ENCODE data around the gene TAOK2. TPM values are rescaled to one million over a fixed set of nuclear protein-coding genes. Genes with fewer than 3 reads are reported as not detected.
"Not testable (repeated sequence)": the region's sequence is repeated elsewhere in the genome, so short reads cannot be mapped to it uniquely, and the experiment has no call there.

The TAOK2 gene
- total and polyA plus RNA-seq, 9 donors, result 28.0 to 43.3 (median 37.8) TPM

DNA sequence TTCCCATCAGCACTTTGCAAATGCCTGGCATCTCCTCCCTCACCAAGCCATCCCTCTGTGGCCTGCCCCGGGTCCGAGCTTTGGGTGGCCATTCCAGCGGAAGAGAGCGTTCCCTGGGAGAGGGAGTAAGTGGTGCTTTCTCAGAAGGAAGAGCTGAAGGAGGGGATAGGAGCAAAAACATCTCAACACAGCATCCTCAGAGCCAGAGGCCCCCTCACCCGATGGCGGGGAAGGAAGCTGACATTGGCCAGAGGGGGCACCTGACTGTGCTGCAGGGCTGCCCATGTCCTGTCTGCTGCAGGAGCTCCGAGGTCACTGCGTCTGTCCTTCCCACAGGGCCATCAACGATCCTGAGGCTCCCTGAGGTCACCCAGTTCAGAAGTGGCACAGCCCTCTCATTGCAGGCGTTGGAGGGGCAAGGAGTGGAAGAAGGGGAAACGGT, 57.8 kb downstream of the TAOK2 start:
- Histone ChIP-seq H3K9me3 (replicated peaks; ENCODE audit: control insufficient read depth, low read depth, low read length) (no peaks in the 10 kb centered on the region), H3K4me1 (ENCODE audit: control insufficient read depth, insufficient read depth, low read length) (peaks cover 28% of the 10 kb centered on the region), H3K27ac (ENCODE audit: low read length) (no peak overlapping the region), H3K27me3 (ENCODE audit: control insufficient read depth, insufficient read depth, low read length) (peaks cover 66% of the 10 kb centered on the region), H3K36me3 (ENCODE audit: control insufficient read depth, insufficient read depth, low read length) (no peaks in the 10 kb centered on the region), H3K4me3 (ENCODE audit: low read length) (no peak overlapping the region)
- WGBS (ENCODE audit: insufficient coverage), result 10% methylated on average over 2 of the region's 11 CpGs
- no peak for DNase-seq

- Histone ChIP-seq H3K4me1 (ENCODE audit: control insufficient read depth, insufficient read depth, low read length) (peaks cover 28% of the 10 kb centered on the region), H3K9me3 (replicated peaks; ENCODE audit: control insufficient read depth, low read depth, low read length) (no peaks in the 10 kb centered on the region), H3K4me3 (ENCODE audit: low read length) (no peak overlapping the region), H3K27ac (ENCODE audit: low read length) (no peak overlapping the region), H3K27me3 (ENCODE audit: control insufficient read depth, insufficient read depth, low read length) (peaks cover 64% of the 10 kb centered on the region), H3K36me3 (ENCODE audit: control insufficient read depth, insufficient read depth, low read length) (no peaks in the 10 kb centered on the region)
- 7% methylated on average over 5 of the region's 12 CpGs for WGBS (ENCODE audit: insufficient coverage)
- DNase-seq, result peak; percentile 49
Measured at GRCh38 chr16:30032083-30032819, 58.6 kb downstream of the TAOK2 start.

GRCh38 chr16:30033270-30033669, 59.6 kb downstream of the TAOK2 start:
- WGBS (ENCODE audit: insufficient coverage), result 76% methylated on average over 6 of the region's 7 CpGs
- Histone ChIP-seq H3K27me3 (ENCODE audit: control insufficient read depth, insufficient read depth, low read length) (peaks cover 55% of the 10 kb centered on the region), H3K4me1 (ENCODE audit: control insufficient read depth, insufficient read depth, low read length) (peaks cover 22% of the 10 kb centered on the region), H3K4me3 (ENCODE audit: low read length) (no peak overlapping the region), H3K27ac (ENCODE audit: low read length) (no peak overlapping the region), H3K36me3 (ENCODE audit: control insufficient read depth, insufficient read depth, low read length) (no peaks in the 10 kb centered on the region), H3K9me3 (replicated peaks; ENCODE audit: control insufficient read depth, low read depth, low read length) (no peaks in the 10 kb centered on the region)
- no peak for DNase-seq

- Histone ChIP-seq H3K36me3 (ENCODE audit: control insufficient read depth, insufficient read depth, low read length) (no peaks in the 10 kb centered on the region), H3K4me1 (ENCODE audit: control insufficient read depth, insufficient read depth, low read length) (no peaks in the 10 kb centered on the region), H3K27me3 (ENCODE audit: control insufficient read depth, insufficient read depth, low read length) (peaks cover 5% of the 10 kb centered on the region), H3K9me3 (replicated peaks; ENCODE audit: control insufficient read depth, low read depth, low read length) (no peaks in the 10 kb centered on the region), H3K27ac (ENCODE audit: low read length) (no peak overlapping the region), H3K4me3 (ENCODE audit: low read length) (no peak overlapping the region)
- DNase-seq, result no peak
- 84% methylated on average over 5 of the region's 5 CpGs for WGBS (ENCODE audit: insufficient coverage)
Measured at GRCh38 chr16:30040221-30040620, 66.6 kb downstream of the TAOK2 start.

- 100% methylated on average over 1 of the region's 5 CpGs for WGBS (ENCODE audit: insufficient coverage)
- not testable (repeated sequence) for H3K4me1 ChIP-seq (ENCODE audit: control insufficient read depth, insufficient read depth, low read length); H3K9me3 ChIP-seq (replicated peaks; ENCODE audit: control insufficient read depth, low read depth, low read length); H3K36me3 ChIP-seq (ENCODE audit: control insufficient read depth, insufficient read depth, low read length); H3K27ac ChIP-seq (ENCODE audit: low read length); H3K4me3 ChIP-seq (ENCODE audit: low read length); DNase-seq; H3K27me3 ChIP-seq (ENCODE audit: control insufficient read depth, insufficient read depth, low read length)
Measured at GRCh38 chr16:30040690-30041089, 67.0 kb downstream of the TAOK2 start.

DNA sequence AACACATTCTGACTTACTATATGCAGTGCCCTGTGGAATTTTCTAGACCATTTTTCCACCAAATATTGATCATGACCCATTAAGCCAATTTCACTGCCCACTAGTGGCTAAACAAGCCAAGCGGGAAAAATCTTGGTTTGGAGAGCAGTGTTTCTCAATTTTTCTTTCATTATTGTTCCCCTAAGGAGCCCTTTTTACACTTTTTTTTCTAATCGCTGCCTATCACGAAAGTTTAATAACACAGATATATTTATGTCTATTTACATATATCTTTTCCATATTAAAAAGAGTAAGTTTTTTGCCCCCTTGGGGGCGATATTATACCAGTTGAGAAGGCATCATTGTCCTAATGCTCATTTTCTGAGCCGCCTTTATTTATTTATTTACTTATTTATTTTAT, 68.2 kb downstream of the TAOK2 start:
- Histone ChIP-seq H3K36me3 (ENCODE audit: control insufficient read depth, insufficient read depth, low read length) (no peaks in the 10 kb centered on the region), H3K4me1 (ENCODE audit: control insufficient read depth, insufficient read depth, low read length) (no peaks in the 10 kb centered on the region)
- peak; percentile 63 for DNase-seq

More for the DNA sequence above, 68.2 kb downstream of the TAOK2 start:
- H3K27me3 ChIP-seq (ENCODE audit: control insufficient read depth, insufficient read depth, low read length), result no peaks in the 10 kb centered on the region
- no CpG with 5 or more reads among the region's 5 CpGs for WGBS (ENCODE audit: insufficient coverage)
- no peak overlapping the region for H3K27ac ChIP-seq (ENCODE audit: low read length)
- H3K9me3 ChIP-seq (replicated peaks; ENCODE audit: control insufficient read depth, low read depth, low read length), result no peaks in the 10 kb centered on the region
- H3K4me3 ChIP-seq (ENCODE audit: low read length), result no peak overlapping the region

Other genes starting within 250 kb of the TAOK2 start
- 0.18 TPM for gene C16orf54, start 227.9 kb upstream of the TAOK2 start, total RNA-seq
- gene C16orf54, start 227.9 kb upstream of the TAOK2 start, polyA plus RNA-seq (ENCODE audit: insufficient read depth in 1 of 8, insufficient read length in 8 of 8, low replicate concordance in 1 of 8), result under 1 TPM; 0.15 to 0.35 (median 0.27) TPM
- gene ZG16, start 195.6 kb upstream of the TAOK2 start, total RNA-seq, result not detected
- gene ZG16, start 195.6 kb upstream of the TAOK2 start, polyA plus RNA-seq (ENCODE audit: insufficient read depth in 1 of 8, insufficient read length in 8 of 8, low replicate concordance in 1 of 8), result under 1 TPM in 2 of 8 donors, not detected in 6; 0.05 to 0.13 TPM
- gene KIF22, start 183.1 kb upstream of the TAOK2 start, total RNA-seq, result 26.2 TPM
- gene KIF22, start 183.1 kb upstream of the TAOK2 start, polyA plus RNA-seq (ENCODE audit: insufficient read depth in 1 of 8, insufficient read length in 8 of 8, low replicate concordance in 1 of 8), result 10 to 100 TPM; 29.2 to 43.0 (median 39.6) TPM
- gene MAZ, start 167.3 kb upstream of the TAOK2 start, total RNA-seq, result 121 TPM
- 100 to 1,000 TPM; 236 to 314 (median 273) TPM for gene MAZ, start 167.3 kb upstream of the TAOK2 start, polyA plus RNA-seq (ENCODE audit: insufficient read depth in 1 of 8, insufficient read length in 8 of 8, low replicate concordance in 1 of 8)
- 8.3 TPM for gene PRRT2, start 161.7 kb upstream of the TAOK2 start, total RNA-seq
- gene PRRT2, start 161.7 kb upstream of the TAOK2 start, polyA plus RNA-seq (ENCODE audit: insufficient read depth in 1 of 8, insufficient read length in 8 of 8, low replicate concordance in 1 of 8), result 10 to 100 TPM; 11.9 to 28.5 (median 18.3) TPM
- gene PAGR1, start 157.7 kb upstream of the TAOK2 start, total RNA-seq, result 31.3 TPM
- 10 to 100 TPM; 28.7 to 46.4 (median 33.5) TPM for gene PAGR1, start 157.7 kb upstream of the TAOK2 start, polyA plus RNA-seq (ENCODE audit: insufficient read depth in 1 of 8, insufficient read length in 8 of 8, low replicate concordance in 1 of 8)
- 21.5 TPM for gene MVP, start 153.4 kb upstream of the TAOK2 start, total RNA-seq
- 10 to 100 TPM; 14.5 to 30.0 (median 19.5) TPM for gene MVP, start 153.4 kb upstream of the TAOK2 start, polyA plus RNA-seq (ENCODE audit: insufficient read depth in 1 of 8, insufficient read length in 8 of 8, low replicate concordance in 1 of 8)
- gene CDIPT, start 110.6 kb upstream of the TAOK2 start, total RNA-seq, result 29.0 TPM
- gene CDIPT, start 110.6 kb upstream of the TAOK2 start, polyA plus RNA-seq (ENCODE audit: insufficient read depth in 1 of 8, insufficient read length in 8 of 8, low replicate concordance in 1 of 8), result 10 to 100 TPM; 36.2 to 52.8 (median 44.2) TPM
- 1.1 TPM for gene SEZ6L2, start 74.3 kb upstream of the TAOK2 start, total RNA-seq
- gene SEZ6L2, start 74.3 kb upstream of the TAOK2 start, polyA plus RNA-seq (ENCODE audit: insufficient read depth in 1 of 8, insufficient read length in 8 of 8, low replicate concordance in 1 of 8), result 1 to 10 TPM; 2.2 to 8.4 (median 3.2) TPM
- 0.09 TPM for gene ASPHD1, start 73.4 kb upstream of the TAOK2 start, total RNA-seq
- gene ASPHD1, start 73.4 kb upstream of the TAOK2 start, polyA plus RNA-seq (ENCODE audit: insufficient read depth in 1 of 8, insufficient read length in 8 of 8, low replicate concordance in 1 of 8), result 1 to 10 TPM in 2 of 8 donors, under 1 TPM in 6; 0.36 to 1.6 (median 0.63) TPM
- 4.3 TPM for gene KCTD13, start 47.6 kb upstream of the TAOK2 start, total RNA-seq
- 10 to 100 TPM in 6 of 8 donors, 1 to 10 TPM in 2; 8.5 to 18.8 (median 12.2) TPM for gene KCTD13, start 47.6 kb upstream of the TAOK2 start, polyA plus RNA-seq (ENCODE audit: insufficient read depth in 1 of 8, insufficient read length in 8 of 8, low replicate concordance in 1 of 8)
- 49.5 TPM for gene TMEM219, start 11.8 kb upstream of the TAOK2 start, total RNA-seq
- 10 to 100 TPM; 53.8 to 73.8 (median 62.0) TPM for gene TMEM219, start 11.8 kb upstream of the TAOK2 start, polyA plus RNA-seq (ENCODE audit: insufficient read depth in 1 of 8, insufficient read length in 8 of 8, low replicate concordance in 1 of 8)
- 10.5 TPM for gene HIRIP3, start 21.7 kb downstream of the TAOK2 start, total RNA-seq
- gene HIRIP3, start 21.7 kb downstream of the TAOK2 start, polyA plus RNA-seq (ENCODE audit: insufficient read depth in 1 of 8, insufficient read length in 8 of 8, low replicate concordance in 1 of 8), result 10 to 100 TPM; 14.5 to 18.5 (median 17.1) TPM
- 32.9 TPM for gene INO80E, start 22.4 kb downstream of the TAOK2 start, total RNA-seq
- gene INO80E, start 22.4 kb downstream of the TAOK2 start, polyA plus RNA-seq (ENCODE audit: insufficient read depth in 1 of 8, insufficient read length in 8 of 8, low replicate concordance in 1 of 8), result 10 to 100 TPM; 29.5 to 41.8 (median 36.5) TPM
- gene DOC2A, start 37.2 kb downstream of the TAOK2 start, total RNA-seq, result 0.22 TPM
- gene DOC2A, start 37.2 kb downstream of the TAOK2 start, polyA plus RNA-seq (ENCODE audit: insufficient read depth in 1 of 8, insufficient read length in 8 of 8, low replicate concordance in 1 of 8), result 1 to 10 TPM in 4 of 8 donors, under 1 TPM in 4; 0.66 to 1.8 (median 0.96) TPM
- not detected for gene C16orf92, start 49.3 kb downstream of the TAOK2 start, total RNA-seq
- gene C16orf92, start 49.3 kb downstream of the TAOK2 start, polyA plus RNA-seq (ENCODE audit: insufficient read depth in 1 of 8, insufficient read length in 8 of 8, low replicate concordance in 1 of 8), result not detected
- gene TLCD3B, start 57.4 kb downstream of the TAOK2 start, total RNA-seq, result 0.40 TPM
- 1 to 10 TPM in 1 of 8 donors, under 1 TPM in 7; 0.25 to 1.7 (median 0.72) TPM for gene TLCD3B, start 57.4 kb downstream of the TAOK2 start, polyA plus RNA-seq (ENCODE audit: insufficient read depth in 1 of 8, insufficient read length in 8 of 8, low replicate concordance in 1 of 8)
- gene ALDOA, start 91.9 kb downstream of the TAOK2 start, total RNA-seq, result 1,578 TPM
- gene ALDOA, start 91.9 kb downstream of the TAOK2 start, polyA plus RNA-seq (ENCODE audit: insufficient read depth in 1 of 8, insufficient read length in 8 of 8, low replicate concordance in 1 of 8), result 1,000 to 10,000 TPM; 1,252 to 2,647 (median 2,103) TPM
- gene PPP4C, start 102.1 kb downstream of the TAOK2 start, total RNA-seq, result 39.4 TPM
- 10 to 100 TPM; 64.6 to 77.4 (median 70.4) TPM for gene PPP4C, start 102.1 kb downstream of the TAOK2 start, polyA plus RNA-seq (ENCODE audit: insufficient read depth in 1 of 8, insufficient read length in 8 of 8, low replicate concordance in 1 of 8)
- gene TBX6, start 118.1 kb downstream of the TAOK2 start, total RNA-seq, result 0.31 TPM
- gene TBX6, start 118.1 kb downstream of the TAOK2 start, polyA plus RNA-seq (ENCODE audit: insufficient read depth in 1 of 8, insufficient read length in 8 of 8, low replicate concordance in 1 of 8), result 1 to 10 TPM in 3 of 8 donors, under 1 TPM in 5; 0.18 to 1.3 (median 0.54) TPM
- 13.9 TPM for gene YPEL3, start 122.3 kb downstream of the TAOK2 start, total RNA-seq
- gene YPEL3, start 122.3 kb downstream of the TAOK2 start, polyA plus RNA-seq (ENCODE audit: insufficient read depth in 1 of 8, insufficient read length in 8 of 8, low replicate concordance in 1 of 8), result 10 to 100 TPM; 22.3 to 45.8 (median 28.3) TPM
- gene GDPD3, start 139.7 kb downstream of the TAOK2 start, total RNA-seq, result 3.3 TPM
- 1 to 10 TPM; 5.0 to 8.7 (median 6.1) TPM for gene GDPD3, start 139.7 kb downstream of the TAOK2 start, polyA plus RNA-seq (ENCODE audit: insufficient read depth in 1 of 8, insufficient read length in 8 of 8, low replicate concordance in 1 of 8)
- 14.9 TPM for gene MAPK3, start 149.4 kb downstream of the TAOK2 start, total RNA-seq
- 10 to 100 TPM; 39.4 to 60.0 (median 43.1) TPM for gene MAPK3, start 149.4 kb downstream of the TAOK2 start, polyA plus RNA-seq (ENCODE audit: insufficient read depth in 1 of 8, insufficient read length in 8 of 8, low replicate concordance in 1 of 8)
- gene CORO1A, start 209.7 kb downstream of the TAOK2 start, total RNA-seq, result 4.7 TPM
- gene CORO1A, start 209.7 kb downstream of the TAOK2 start, polyA plus RNA-seq (ENCODE audit: insufficient read depth in 1 of 8, insufficient read length in 8 of 8, low replicate concordance in 1 of 8), result 10 to 100 TPM; 14.1 to 28.0 (median 20.5) TPM
- 81.7 TPM for gene BOLA2B, start 219.8 kb downstream of the TAOK2 start, total RNA-seq
- 10 to 100 TPM; 24.0 to 34.6 (median 30.5) TPM for gene BOLA2B, start 219.8 kb downstream of the TAOK2 start, polyA plus RNA-seq (ENCODE audit: insufficient read depth in 1 of 8, insufficient read length in 8 of 8, low replicate concordance in 1 of 8)
- gene SLX1A, start 220.0 kb downstream of the TAOK2 start, total RNA-seq, result 11.9 TPM
- gene SLX1A, start 220.0 kb downstream of the TAOK2 start, polyA plus RNA-seq (ENCODE audit: insufficient read depth in 1 of 8, insufficient read length in 8 of 8, low replicate concordance in 1 of 8), result 10 to 100 TPM; 11.1 to 27.3 (median 17.7) TPM
- 6.3 TPM for gene SULT1A3, start 225.4 kb downstream of the TAOK2 start, total RNA-seq
- gene SULT1A3, start 225.4 kb downstream of the TAOK2 start, polyA plus RNA-seq (ENCODE audit: insufficient read depth in 1 of 8, insufficient read length in 8 of 8, low replicate concordance in 1 of 8), result 1 to 10 TPM; 2.2 to 6.5 (median 4.2) TPM

Measured in muscle of leg (tissue), 11 donors.